Right lung (tissue), 5 donors: ENCODE data around the gene KIRREL1. TPM values are rescaled to one million over a fixed set of nuclear protein-coding genes. Genes with fewer than 3 reads are reported as not detected.
"Not testable (repeated sequence)": the region's sequence is repeated elsewhere in the genome, so short reads cannot be mapped to it uniquely, and the experiment has no call there.

ENCODE experiments used
- DNase-seq, 2 donors: peaks; one replicate each; pipeline ENCODE4 v3.0.0-alpha.2; 2013
- polyA plus RNA-seq, 5 donors: library from polyadenylated mRNA; unstranded; fragments of 120-200 nt; gene quantifications; one replicate each; pipeline versions ENCODE4 v1.2.1 to v1.2.3, GENCODE V29; 2013; ENCODE audit warnings: inconsistent platforms in 1 of 5, low replicate concordance in 1 of 5; ENCODE audit not compliant: insufficient read length in 5 of 5, insufficient read depth in 1 of 5

The KIRREL1 gene
- polyA plus RNA-seq, 5 donors: 43.3 to 61.9 (median 47.8) TPM

GRCh38 chr1:158124999-158125398 is 131.6 kb downstream of the KIRREL1 start:
- peak; percentile 83 to 91 for DNase-seq

GRCh38 chr1:158126425-158126824 is 133.0 kb downstream of the KIRREL1 start:
- no peak for DNase-seq

GRCh38 chr1:158128531-158128930 is 135.1 kb downstream of the KIRREL1 start:
- not testable (repeated sequence) for DNase-seq

- no peak for DNase-seq
These were observed 137.8 kb downstream of the KIRREL1 start for GRCh38 chr1:158131217-158131616.

- no peak for DNase-seq
These were observed 147.3 kb downstream of the KIRREL1 start for GRCh38 chr1:158140764-158141192.

GRCh38 chr1:158145173-158145719 is 151.8 kb downstream of the KIRREL1 start:
- peak; percentile 60 to 61 for DNase-seq

GRCh38 chr1:158146165-158146564 is 152.7 kb downstream of the KIRREL1 start:
- DNase-seq: no peak

GRCh38 chr1:158146739-158147138 is 153.3 kb downstream of the KIRREL1 start:
- no peak for DNase-seq

- no peak for DNase-seq
These were observed 154.0 kb downstream of the KIRREL1 start for GRCh38 chr1:158147401-158147800.

- DNase-seq: no peak
These were observed 154.4 kb downstream of the KIRREL1 start for GRCh38 chr1:158147869-158148268.

- DNase-seq: no peak
These were observed 155.0 kb downstream of the KIRREL1 start for GRCh38 chr1:158148468-158148867.

- no peak for DNase-seq
These were observed 155.7 kb downstream of the KIRREL1 start for GRCh38 chr1:158149175-158149574.

Other genes with a start within 250 kb of the KIRREL1 start
- gene FCRL2, start 216.5 kb upstream of the KIRREL1 start, polyA plus RNA-seq: under 1 TPM; 0.04 to 0.27 (median 0.12) TPM
- gene FCRL1, start 173.5 kb upstream of the KIRREL1 start, polyA plus RNA-seq: under 1 TPM; 0.11 to 0.45 (median 0.30) TPM
- under 1 TPM in 2 of 5 donors, not detected in 3; 0.08 to 0.56 TPM for gene CD5L, start 151.8 kb upstream of the KIRREL1 start, polyA plus RNA-seq
- 1 to 10 TPM; 1.2 to 2.2 (median 1.5) TPM for gene CD1D, start 187.2 kb downstream of the KIRREL1 start, polyA plus RNA-seq